GM10847 (cell line): ENCODE measurements around the gene CHD1.

ENCODE experiments used
- POLR2A ChIP-seq: IDR thresholded peaks from 2 replicates; pipeline ENCODE4 v1.6.1; 2011; ENCODE audit not compliant: insufficient read length; ENCODE audit errors: extremely low read depth

CHD1 gene

DNA sequence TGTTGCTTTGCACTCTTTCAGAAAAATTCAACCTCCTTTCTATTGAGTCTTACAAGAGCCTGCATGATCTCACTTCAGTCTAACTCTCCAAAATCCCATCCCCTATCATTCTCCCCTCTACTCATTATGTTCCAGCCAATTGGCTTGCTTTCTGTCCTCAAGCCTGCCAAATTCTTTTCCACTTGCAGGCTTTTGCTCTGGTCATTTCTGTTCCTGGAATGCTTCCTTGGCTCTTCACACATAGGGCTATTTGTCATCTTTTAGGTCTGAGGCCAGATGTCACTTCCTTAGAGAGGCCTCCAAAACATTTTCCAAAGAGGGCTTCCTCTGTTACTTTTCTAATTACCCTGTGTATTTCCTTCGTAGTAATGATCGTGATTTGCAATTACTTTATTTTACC, 11.8 kb upstream of the CHD1 start:
- TF ChIP-seq POLR2A = no peak

DNA sequence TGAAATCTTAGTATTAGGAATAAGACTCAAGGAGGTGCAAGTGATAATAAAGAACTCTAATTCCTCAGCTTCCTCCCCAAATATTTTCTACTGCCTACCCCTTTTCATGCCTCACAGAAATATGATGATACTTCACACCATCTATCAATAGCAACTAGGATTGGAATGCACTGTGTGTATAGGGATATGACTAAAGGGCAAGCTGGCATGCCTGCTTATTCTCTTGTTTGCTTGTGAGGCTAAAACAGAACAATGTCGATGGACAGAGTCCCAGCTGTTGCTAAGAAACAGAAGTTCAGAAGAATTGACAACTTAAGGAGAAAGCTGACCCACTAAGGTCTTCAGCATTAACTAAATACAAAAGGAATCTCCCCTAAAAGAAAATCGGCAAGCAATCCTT, 9.7 kb upstream of the CHD1 start:
- no peak for TF ChIP-seq POLR2A

GRCh38 chr5:98936948-98937715, 8.3 kb upstream of the CHD1 start:
- no peak for TF ChIP-seq POLR2A

DNA sequence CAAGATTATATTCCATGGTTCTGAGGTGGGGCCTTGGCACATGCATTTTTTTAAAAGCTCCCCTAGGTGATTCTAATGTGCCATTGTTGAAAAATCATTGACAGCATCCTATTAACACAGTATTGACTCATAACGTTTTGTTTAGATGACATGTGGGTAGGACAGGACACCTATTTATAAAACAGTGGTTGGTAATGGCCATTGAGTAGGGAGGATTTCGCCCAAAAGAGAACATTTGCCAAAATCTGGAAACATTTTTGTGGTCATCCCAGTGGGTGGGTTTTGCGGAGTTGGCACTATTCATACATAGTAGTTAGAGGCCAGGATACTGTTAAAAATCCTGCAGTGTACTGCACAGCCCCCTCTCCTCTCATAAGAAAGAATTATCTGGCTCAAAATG, 6.4 kb upstream of the CHD1 start:
- no peak for TF ChIP-seq POLR2A

GRCh38 chr5:98934546-98934945, 5.7 kb upstream of the CHD1 start:
- no peak for TF ChIP-seq POLR2A

GRCh38 chr5:98933445-98934072, 4.8 kb upstream of the CHD1 start:
- no peak for TF ChIP-seq POLR2A

- no peak for TF ChIP-seq POLR2A
Measured at GRCh38 chr5:98930972-98931762, 2.4 kb upstream of the CHD1 start.

DNA sequence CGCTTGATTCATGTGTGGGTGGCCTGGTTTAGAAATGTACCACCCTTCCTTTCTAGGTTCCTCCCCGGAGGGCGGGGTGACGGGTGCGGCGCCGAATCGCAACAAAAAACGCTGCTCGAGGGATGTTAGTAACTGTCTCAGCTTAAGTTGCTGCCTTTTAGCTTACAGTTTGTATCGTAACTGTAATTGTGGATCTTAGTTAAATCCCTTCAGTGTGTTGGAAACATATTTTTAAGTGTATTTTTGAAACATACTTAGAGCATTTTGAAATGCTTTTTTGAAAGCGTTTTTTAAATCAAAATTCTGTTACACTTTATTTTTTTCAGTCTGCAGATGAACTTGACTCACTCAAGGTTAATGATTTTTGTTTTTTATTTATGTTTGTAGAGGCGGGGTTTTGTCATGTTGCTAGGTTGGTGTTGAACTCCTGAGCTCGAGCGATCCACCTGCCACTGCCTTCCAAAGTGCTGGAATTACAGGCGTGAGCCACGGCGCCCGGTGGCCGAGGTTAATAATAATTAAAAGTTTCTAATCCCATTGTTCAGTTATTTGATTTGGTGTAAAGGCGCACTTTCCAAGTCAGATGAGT, 997 bp upstream of the CHD1 start:
- no peak for TF ChIP-seq POLR2A

DNA sequence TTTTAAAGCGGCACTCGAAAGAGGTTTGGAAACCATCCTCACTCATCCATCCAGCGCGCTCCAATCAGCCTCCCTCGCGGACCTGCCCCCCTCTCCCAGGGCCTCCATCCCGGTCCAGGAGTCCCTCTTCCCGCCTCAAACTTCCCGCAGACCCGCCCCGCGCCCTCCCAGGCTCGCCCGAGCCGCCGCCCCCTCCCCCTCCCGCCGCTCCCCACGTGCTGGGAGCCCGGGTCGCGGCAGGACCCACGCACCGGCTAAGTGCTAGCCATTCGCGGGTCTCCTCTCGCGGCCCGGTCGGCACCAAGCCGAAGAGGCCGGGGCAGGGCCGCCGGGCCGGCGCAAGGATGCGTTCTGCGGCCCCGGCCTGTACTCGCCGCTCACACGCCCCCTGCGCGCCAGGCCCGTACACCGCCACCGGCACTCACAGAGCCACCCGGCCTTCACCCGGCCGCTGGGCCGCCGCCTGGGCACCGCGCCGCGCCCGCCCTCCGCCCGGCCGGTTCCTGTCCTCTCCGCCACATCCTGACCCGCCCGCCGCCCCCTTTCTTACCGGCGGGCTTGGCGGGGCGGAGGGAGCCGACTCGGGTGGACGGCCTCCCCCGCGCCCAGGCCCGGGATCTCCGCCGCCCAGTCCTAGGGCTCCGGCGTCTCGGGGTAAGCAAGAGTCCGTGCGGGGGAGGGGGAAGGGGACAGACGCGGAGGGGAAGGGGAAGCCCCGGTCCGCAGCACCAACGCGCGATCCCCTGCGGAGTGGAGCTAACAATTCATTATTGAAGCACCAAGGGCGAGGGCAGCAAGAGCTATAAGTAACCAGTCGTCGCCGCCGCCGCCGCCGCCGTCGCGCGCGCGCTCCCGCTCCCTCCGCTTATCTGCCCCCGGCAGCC, 576 bp downstream of the CHD1 start:
- TF ChIP-seq POLR2A = no peak

DNA sequence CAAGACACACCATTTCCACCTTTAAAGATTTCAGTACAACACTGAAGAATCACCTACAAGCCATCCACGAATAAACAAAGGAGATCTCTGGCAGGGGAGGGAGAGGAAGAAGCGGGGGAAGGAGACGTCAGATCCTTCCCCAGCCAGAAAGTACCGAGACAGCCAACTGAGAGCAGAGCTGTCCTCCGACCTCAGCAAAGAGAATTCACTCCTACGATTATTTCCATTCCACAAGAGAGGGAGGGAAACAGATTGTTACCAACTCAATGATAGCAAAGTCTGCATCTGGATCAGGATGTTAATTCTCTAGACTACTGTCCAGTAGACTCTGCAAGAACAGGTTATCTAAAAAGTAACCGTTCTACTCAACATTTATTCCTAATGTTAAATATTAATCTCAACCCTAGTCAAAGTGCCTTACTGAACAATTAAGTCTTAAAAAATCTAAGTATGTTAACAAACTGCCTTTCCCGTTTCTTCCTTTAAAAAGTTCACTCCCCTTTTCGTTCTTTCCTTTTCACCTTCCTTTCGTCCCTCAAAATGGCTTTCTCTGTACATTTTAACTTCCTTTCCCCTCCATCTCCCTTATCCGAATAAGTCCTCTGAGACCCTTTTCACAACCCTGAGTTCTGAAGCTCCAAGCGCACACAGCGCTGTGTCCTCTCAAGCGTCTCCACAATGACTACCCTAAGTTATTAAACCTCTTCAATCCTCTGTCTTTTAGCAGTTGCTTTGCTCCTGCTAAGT, 1.4 kb downstream of the CHD1 start:
- TF ChIP-seq POLR2A = peak; percentile 36

DNA sequence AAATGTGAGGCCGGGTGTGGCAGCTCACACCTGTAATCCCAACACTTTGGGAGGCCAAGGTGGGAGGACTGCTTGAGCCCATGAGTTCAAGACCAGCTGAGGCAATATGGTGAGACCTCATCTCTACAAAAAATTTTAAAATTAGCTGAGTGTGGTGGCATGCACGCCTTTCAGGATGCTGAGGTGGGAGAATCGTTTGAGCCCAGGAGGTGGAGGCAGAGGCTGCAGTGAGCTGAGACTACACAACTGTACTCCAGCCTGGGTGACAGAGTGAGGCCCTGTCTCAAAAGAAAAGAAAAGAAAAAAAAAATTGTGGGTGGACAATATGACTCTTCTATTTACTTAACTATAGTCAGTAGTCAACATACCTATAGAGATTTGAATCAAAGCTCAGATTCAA, 4.8 kb downstream of the CHD1 start:
- no peak for TF ChIP-seq POLR2A

DNA sequence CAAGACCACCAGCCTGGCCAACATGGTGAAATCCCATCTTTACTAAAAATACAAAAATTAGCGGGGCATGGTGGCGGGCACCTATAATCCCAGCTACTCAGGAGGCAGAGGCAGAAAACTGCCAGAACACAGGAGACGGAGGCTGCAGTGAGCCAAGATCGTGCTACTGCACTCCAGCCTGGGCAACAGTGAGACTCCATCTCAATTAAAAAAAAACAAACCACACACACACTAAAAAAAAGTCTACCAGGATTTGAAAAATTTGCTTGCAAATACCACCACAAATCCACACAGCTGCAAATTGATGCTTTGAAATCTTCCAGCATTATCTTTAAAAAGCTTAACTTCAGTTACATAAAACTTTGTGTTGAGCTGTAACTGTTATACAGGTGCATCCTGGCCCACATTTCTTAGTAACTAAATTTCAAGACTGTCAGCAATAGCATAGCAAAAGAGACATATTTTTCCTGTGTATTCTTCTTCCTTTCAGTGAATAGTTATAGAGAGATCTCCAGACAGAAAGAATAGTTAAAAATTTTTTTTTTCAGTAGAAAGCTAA, 6.8 kb downstream of the CHD1 start:
- TF ChIP-seq POLR2A = no peak

DNA sequence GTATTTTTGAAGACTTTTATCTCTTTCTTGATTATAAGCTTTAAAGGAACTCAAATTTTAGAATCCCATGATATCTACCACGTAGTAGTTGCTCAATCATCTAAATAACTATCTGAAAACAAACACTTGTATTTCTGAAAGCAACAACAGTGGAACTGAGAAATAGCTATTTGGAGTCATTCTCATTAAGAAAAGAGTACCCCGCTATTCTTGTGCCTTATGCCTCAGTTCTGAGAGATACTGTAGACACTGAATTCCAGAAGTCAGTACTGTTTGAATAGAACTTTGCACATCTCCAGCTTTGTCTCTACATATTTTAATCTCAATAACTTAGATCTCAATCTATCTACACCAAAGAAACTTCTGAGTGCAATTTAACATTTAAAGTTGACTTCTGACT, 11.4 kb downstream of the CHD1 start:
- no peak for TF ChIP-seq POLR2A

DNA sequence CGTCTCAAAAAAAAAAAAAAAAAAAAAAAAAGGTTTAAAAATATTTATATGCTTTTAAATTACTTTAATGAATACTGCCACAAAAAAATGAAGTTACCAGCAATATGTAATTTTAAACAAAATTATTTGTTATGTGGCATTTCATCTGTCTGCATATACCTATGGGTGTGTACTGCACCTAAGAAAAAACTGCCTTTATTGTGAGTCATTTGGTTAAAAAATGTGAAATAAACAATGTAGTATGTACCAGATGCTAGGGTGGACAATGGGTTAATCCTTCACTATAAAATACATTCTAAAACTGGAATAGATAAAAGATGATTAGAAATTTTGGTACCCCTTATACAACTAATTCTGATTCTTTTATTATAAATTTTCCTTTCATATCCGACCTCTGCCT, 12.3 kb downstream of the CHD1 start:
- TF ChIP-seq POLR2A = no peak
